Neural cell (in vitro differentiated cells): ENCODE measurements around the gene PIK3C2G. TPM values are rescaled to one million over a fixed set of nuclear protein-coding genes. Genes with fewer than 3 reads are reported as not detected.

Source experiments
- H2AFZ ChIP-seq: fragments of 200-600, 300-800 bp; sonication (generic), shearing (Covaris generic); 2 replicates; pipeline ENCODE4 v1.6.0; 2014; ENCODE audit warnings: low read depth, mild to moderate bottlenecking, antibody characterized with exemption, low read length, moderate library complexity
- H3F3A ChIP-seq: fragments of 200-600 bp; shearing (Covaris generic); 2 replicates; pipeline ENCODE4 v1.6.1; 2016; ENCODE audit warnings: mild to moderate bottlenecking, moderate library complexity, mixed read lengths, antibody characterized with exemption, low read length; ENCODE audit not compliant: insufficient read depth, poor library complexity, severe bottlenecking
- H3K27ac ChIP-seq: fragments of 200-600, 300-800 bp; sonication (generic), shearing (Covaris generic); 2 replicates; pipeline ENCODE4 v1.5.1; 2014; ENCODE audit warnings: mild to moderate bottlenecking, low read length, moderate library complexity
- H3K27me3 ChIP-seq: fragments of 300-800, 200-600 bp; sonication (generic), shearing (Covaris generic); 2 replicates; pipeline ENCODE4 v1.6.0; 2014; ENCODE audit warnings: mild to moderate bottlenecking, low read depth, low read length, moderate library complexity; ENCODE audit not compliant: insufficient read depth
- H3K36me3 ChIP-seq: fragments of 300-800, 200-600 bp; sonication (generic), shearing (Covaris generic); 2 replicates; pipeline ENCODE4 v1.5.1; 2014; ENCODE audit warnings: mild to moderate bottlenecking, antibody characterized with exemption, low read length, moderate library complexity; ENCODE audit not compliant: insufficient read depth
- H3K4me2 ChIP-seq: fragments of 300-800, 200-600 bp; sonication (generic), shearing (Covaris generic); 2 replicates; pipeline ENCODE4 v1.6.0; 2014; ENCODE audit warnings: mild to moderate bottlenecking, low read length
- H3K4me3 ChIP-seq: fragments of 300-800, 200-600 bp; sonication (generic), shearing (Covaris generic); 2 replicates; pipeline ENCODE4 v1.5.1; 2014; ENCODE audit warnings: mild to moderate bottlenecking, low read length, moderate library complexity
- H3K79me2 ChIP-seq: fragments of 200-600 bp; shearing (Covaris generic); replicated peaks from 2 replicates; pipeline ENCODE4 v1.6.0; 2014; ENCODE audit warnings: mild to moderate bottlenecking, low read length, moderate library complexity; ENCODE audit not compliant: insufficient read depth
- H3K9ac ChIP-seq: fragments of 300-800, 200-600 bp; sonication (generic), shearing (Covaris generic); 2 replicates; pipeline ENCODE4 v1.6.1; 2016; ENCODE audit warnings: mild to moderate bottlenecking, low read length, mixed read lengths
- H3K9me2 ChIP-seq: fragments of 200-600 bp; shearing (Covaris generic); 2 replicates; pipeline ENCODE4 v1.6.1; 2016; ENCODE audit warnings: mild to moderate bottlenecking, low read length, mixed read lengths; ENCODE audit not compliant: insufficient read depth
- H3K9me3 ChIP-seq: fragments of 200-600, 300-800 bp; sonication (generic), shearing (Covaris generic); 2 replicates; pipeline ENCODE4 v1.6.1; 2016; ENCODE audit warnings: mild to moderate bottlenecking, mixed run types, low read length, moderate library complexity, mixed read lengths
- H4K20me1 ChIP-seq: fragments of 200-600 bp; shearing (Covaris generic); 2 replicates; pipeline ENCODE4 v1.6.1; 2016; ENCODE audit warnings: mild to moderate bottlenecking, mixed run types; ENCODE audit not compliant: insufficient read depth
- EP300 ChIP-seq: fragments of 450-650 bp; conservative IDR thresholded peaks from 2 replicates; pipeline ENCODE4 v1.6.1; 2014; ENCODE audit warnings: antibody characterized with exemption, mild to moderate bottlenecking, moderate library complexity; ENCODE audit not compliant: poor library complexity, severe bottlenecking
- EZH2 ChIP-seq: fragments of 200-600, 300-800 bp; shearing (Covaris generic), sonication (generic); IDR thresholded peaks from 2 replicates; pipeline ENCODE4 v1.6.1; 2014; ENCODE audit warnings: antibody characterized with exemption, low read length, borderline replicate concordance, mild to moderate bottlenecking; ENCODE audit not compliant: insufficient read depth, poor library complexity, severe bottlenecking
- MXI1 ChIP-seq: fragments of 450-650 bp; conservative IDR thresholded peaks from 2 replicates; pipeline ENCODE4 v1.6.1; 2014; ENCODE audit warnings: antibody characterized with exemption, mild to moderate bottlenecking; ENCODE audit not compliant: poor library complexity, severe bottlenecking
- POLR2AphosphoS5 ChIP-seq: IDR thresholded peaks from 2 replicates; pipeline ENCODE4 v1.6.1; 2012
- RAD21 ChIP-seq: fragments of 450-650 bp; conservative IDR thresholded peaks from 2 replicates; pipeline ENCODE4 v1.6.1; 2014; ENCODE audit warnings: antibody characterized with exemption, mild to moderate bottlenecking, moderate library complexity
- SMC3 ChIP-seq: fragments of 450-650 bp; conservative IDR thresholded peaks from 2 replicates; pipeline ENCODE4 v1.6.1; 2014; ENCODE audit warnings: antibody characterized with exemption, mild to moderate bottlenecking, moderate library complexity; ENCODE audit not compliant: poor library complexity
- TAF1 ChIP-seq: IDR thresholded peaks from 2 replicates; pipeline ENCODE4 v1.6.1; 2012; ENCODE audit warnings: low read depth
- polyA plus RNA-seq: library from polyadenylated mRNA; depleted of rRNA; stranded (reverse); fragments of >200 nt; gene quantifications from 2 replicates; pipeline ENCODE4 v1.2.3, GENCODE V29; 2014
- TF ChIP-seq, protein P1 (sequence below): IDR thresholded peaks from 2 replicates; pipeline ENCODE4 v1.6.1; 2012; ENCODE audit warnings: borderline replicate concordance
- TF ChIP-seq, protein P2 (sequence below): fragments of 450-650 bp; IDR thresholded peaks from 2 replicates; pipeline ENCODE4 v1.5.1; 2014; ENCODE audit warnings: antibody characterized with exemption, mild to moderate bottlenecking, moderate library complexity; ENCODE audit not compliant: poor library complexity, severe bottlenecking

The PIK3C2G gene
- polyA plus RNA-seq, 1 donor from 2014 or later = not detected

DNA sequence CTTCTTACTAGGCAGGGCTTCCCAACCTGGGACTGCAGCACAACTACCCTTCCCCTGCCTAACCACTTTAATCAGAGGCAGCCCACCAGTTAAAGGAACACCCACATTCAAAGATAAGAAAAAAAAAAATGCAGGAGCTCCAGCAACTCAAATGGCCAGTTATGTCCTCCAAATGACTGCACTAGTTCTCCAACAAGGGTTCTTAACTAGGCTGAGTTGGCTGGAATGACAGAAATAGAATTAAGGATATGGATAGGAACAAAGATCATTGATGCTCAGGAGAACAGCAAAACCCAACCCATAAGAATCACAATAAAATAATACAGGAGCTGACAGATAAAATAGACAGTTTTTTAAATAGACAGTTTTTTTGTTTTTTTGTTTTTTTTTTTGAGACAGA is 322.3 kb downstream of the PIK3C2G start:
- TF ChIP-seq, protein P1, sequence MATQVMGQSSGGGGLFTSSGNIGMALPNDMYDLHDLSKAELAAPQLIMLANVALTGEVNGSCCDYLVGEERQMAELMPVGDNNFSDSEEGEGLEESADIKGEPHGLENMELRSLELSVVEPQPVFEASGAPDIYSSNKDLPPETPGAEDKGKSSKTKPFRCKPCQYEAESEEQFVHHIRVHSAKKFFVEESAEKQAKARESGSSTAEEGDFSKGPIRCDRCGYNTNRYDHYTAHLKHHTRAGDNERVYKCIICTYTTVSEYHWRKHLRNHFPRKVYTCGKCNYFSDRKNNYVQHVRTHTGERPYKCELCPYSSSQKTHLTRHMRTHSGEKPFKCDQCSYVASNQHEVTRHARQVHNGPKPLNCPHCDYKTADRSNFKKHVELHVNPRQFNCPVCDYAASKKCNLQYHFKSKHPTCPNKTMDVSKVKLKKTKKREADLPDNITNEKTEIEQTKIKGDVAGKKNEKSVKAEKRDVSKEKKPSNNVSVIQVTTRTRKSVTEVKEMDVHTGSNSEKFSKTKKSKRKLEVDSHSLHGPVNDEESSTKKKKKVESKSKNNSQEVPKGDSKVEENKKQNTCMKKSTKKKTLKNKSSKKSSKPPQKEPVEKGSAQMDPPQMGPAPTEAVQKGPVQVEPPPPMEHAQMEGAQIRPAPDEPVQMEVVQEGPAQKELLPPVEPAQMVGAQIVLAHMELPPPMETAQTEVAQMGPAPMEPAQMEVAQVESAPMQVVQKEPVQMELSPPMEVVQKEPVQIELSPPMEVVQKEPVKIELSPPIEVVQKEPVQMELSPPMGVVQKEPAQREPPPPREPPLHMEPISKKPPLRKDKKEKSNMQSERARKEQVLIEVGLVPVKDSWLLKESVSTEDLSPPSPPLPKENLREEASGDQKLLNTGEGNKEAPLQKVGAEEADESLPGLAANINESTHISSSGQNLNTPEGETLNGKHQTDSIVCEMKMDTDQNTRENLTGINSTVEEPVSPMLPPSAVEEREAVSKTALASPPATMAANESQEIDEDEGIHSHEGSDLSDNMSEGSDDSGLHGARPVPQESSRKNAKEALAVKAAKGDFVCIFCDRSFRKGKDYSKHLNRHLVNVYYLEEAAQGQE = no peak
- TF ChIP-seq EP300 (no peak), RAD21 (no peak), POLR2AphosphoS5 (no peak), MXI1 (no peak), SMC3 (no peak), TAF1 (no peak), EZH2 (no peak)
- TF ChIP-seq, protein P2, sequence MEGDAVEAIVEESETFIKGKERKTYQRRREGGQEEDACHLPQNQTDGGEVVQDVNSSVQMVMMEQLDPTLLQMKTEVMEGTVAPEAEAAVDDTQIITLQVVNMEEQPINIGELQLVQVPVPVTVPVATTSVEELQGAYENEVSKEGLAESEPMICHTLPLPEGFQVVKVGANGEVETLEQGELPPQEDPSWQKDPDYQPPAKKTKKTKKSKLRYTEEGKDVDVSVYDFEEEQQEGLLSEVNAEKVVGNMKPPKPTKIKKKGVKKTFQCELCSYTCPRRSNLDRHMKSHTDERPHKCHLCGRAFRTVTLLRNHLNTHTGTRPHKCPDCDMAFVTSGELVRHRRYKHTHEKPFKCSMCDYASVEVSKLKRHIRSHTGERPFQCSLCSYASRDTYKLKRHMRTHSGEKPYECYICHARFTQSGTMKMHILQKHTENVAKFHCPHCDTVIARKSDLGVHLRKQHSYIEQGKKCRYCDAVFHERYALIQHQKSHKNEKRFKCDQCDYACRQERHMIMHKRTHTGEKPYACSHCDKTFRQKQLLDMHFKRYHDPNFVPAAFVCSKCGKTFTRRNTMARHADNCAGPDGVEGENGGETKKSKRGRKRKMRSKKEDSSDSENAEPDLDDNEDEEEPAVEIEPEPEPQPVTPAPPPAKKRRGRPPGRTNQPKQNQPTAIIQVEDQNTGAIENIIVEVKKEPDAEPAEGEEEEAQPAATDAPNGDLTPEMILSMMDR = no peak
- Histone ChIP-seq H3K27ac (no peak overlapping the region), H2AFZ (no peak overlapping the region), H3K9ac (no peak overlapping the region), H3K9me2 (no peaks in the 10 kb centered on the region), H3K27me3 (no peaks in the 10 kb centered on the region), H3K4me3 (no peak overlapping the region), H3K36me3 (no peaks in the 10 kb centered on the region), H4K20me1 (no peaks in the 10 kb centered on the region), H3K9me3 (no peaks in the 10 kb centered on the region), H3F3A (no peaks in the 10 kb centered on the region), H3K79me2 (no peaks in the 10 kb centered on the region), H3K4me2 (no peak overlapping the region)

DNA sequence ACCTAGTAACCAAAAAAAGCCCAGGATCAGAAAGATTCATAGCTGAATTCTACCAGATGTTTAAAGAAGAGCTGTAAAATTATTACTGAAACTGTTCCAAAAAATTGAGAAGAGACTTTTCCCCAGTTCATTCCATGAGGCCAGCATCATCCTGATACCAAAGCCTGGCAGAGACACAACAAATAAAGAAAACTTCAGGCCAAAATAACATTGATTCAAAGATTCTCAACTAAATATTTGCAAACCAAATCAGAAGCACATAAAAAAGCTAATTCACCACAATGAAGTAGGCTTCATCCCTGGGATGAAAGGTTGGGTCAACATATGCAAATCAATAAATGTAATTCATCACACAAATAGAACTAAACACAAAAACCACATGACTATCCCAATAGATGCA is 325.3 kb downstream of the PIK3C2G start:
- no peak overlapping the region for H3K9ac ChIP-seq
- H3K27me3 ChIP-seq = no peaks in the 10 kb centered on the region
- no peak overlapping the region for H3K27ac ChIP-seq
- no peak overlapping the region for H3K4me2 ChIP-seq
- H3K36me3 ChIP-seq = no peaks in the 10 kb centered on the region
- H2AFZ ChIP-seq = no peak overlapping the region
- H3K79me2 ChIP-seq = no peaks in the 10 kb centered on the region
- TF ChIP-seq MXI1 (no peak), POLR2AphosphoS5 (no peak), EP300 (no peak), TAF1 (no peak), EZH2 (no peak), SMC3 (no peak), RAD21 (no peak)
- TF ChIP-seq, protein P2 = no peak
- TF ChIP-seq, protein P1 = no peak
- no peak overlapping the region for H3K4me3 ChIP-seq
- no peaks in the 10 kb centered on the region for H3K9me3 ChIP-seq
- H3F3A ChIP-seq = no peaks in the 10 kb centered on the region
- no peaks in the 10 kb centered on the region for H3K9me2 ChIP-seq
- H4K20me1 ChIP-seq = no peaks in the 10 kb centered on the region
